ENCODE data around the gene SHISAL2B.

Gene SHISAL2B

DNA sequence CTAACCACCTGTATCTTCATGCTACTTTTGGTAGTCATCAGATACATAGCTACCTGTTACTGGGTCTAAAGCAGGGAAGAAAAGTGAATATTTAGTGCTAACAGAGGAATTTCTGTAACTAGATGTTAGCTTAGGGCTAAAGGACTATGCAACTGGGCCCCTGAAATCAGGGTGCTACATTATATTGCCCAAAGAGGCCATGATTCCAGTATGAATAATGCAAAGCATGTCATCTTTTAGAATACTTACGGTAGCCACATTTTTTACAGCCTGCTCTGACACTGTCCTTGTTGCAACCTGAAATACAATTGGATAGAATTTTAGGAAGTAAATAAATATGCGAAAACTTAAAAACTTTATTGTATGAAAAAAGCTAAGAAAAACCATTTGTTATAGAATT is 63.8 kb downstream of the SHISAL2B start:
- H3K36me3 ChIP-seq (ENCODE audit: control insufficient read depth in 1 of 2, insufficient read depth in 2 of 2, low read length in 2 of 2), result peaks cover 4 to 6% of the 10 kb centered on the region in 2 donors
- no peaks in the 10 kb centered on the region for H3K9me3 ChIP-seq (ENCODE audit: control insufficient read depth in 1 of 2, low read length in 2 of 2)
- H3K4me3 ChIP-seq (ENCODE audit: low read depth in 1 of 2, low read length in 2 of 2), result no peak overlapping the region
- H3K27me3 ChIP-seq (ENCODE audit: low read depth, low read length), result no peaks in the 10 kb centered on the region
- H3K4me1 ChIP-seq (ENCODE audit: control insufficient read depth in 1 of 2, insufficient read depth in 2 of 2, low read length in 2 of 2), result no peaks in the 10 kb centered on the region
- H3K27ac ChIP-seq (ENCODE audit: low read length), result no peak overlapping the region

DNA sequence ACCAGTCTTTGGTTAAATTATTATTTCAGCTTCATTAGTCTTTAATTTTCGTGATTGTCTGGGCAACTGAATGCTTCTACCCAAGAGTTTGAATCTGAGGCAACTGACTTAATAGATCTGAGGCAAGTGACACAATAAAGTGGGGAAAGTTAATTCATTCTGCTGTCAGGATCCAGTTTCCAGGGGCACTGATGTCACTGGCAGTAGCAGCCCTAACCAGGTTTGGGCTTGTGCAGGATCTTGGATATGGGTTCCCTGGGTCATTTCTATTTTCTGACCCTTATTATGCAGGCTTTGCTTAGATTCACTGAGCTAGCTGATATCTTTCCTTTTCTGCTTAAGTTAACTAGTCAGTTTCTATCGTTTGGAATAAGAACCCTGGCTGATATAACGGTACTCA is 68.6 kb downstream of the SHISAL2B start:
- H3K4me3 ChIP-seq (ENCODE audit: low read depth in 1 of 2, low read length in 2 of 2), result no peak overlapping the region
- H3K27ac ChIP-seq (ENCODE audit: low read length), result no peak overlapping the region
- H3K27me3 ChIP-seq (ENCODE audit: low read depth, low read length), result no peaks in the 10 kb centered on the region
- peaks cover under 1 to 11% of the 10 kb centered on the region in 2 donors for H3K36me3 ChIP-seq (ENCODE audit: control insufficient read depth in 1 of 2, insufficient read depth in 2 of 2, low read length in 2 of 2)
- peaks cover 0 to 7% of the 10 kb centered on the region in 2 donors for H3K4me1 ChIP-seq (ENCODE audit: control insufficient read depth in 1 of 2, insufficient read depth in 2 of 2, low read length in 2 of 2)
- no peaks in the 10 kb centered on the region for H3K9me3 ChIP-seq (ENCODE audit: control insufficient read depth in 1 of 2, low read length in 2 of 2)

DNA sequence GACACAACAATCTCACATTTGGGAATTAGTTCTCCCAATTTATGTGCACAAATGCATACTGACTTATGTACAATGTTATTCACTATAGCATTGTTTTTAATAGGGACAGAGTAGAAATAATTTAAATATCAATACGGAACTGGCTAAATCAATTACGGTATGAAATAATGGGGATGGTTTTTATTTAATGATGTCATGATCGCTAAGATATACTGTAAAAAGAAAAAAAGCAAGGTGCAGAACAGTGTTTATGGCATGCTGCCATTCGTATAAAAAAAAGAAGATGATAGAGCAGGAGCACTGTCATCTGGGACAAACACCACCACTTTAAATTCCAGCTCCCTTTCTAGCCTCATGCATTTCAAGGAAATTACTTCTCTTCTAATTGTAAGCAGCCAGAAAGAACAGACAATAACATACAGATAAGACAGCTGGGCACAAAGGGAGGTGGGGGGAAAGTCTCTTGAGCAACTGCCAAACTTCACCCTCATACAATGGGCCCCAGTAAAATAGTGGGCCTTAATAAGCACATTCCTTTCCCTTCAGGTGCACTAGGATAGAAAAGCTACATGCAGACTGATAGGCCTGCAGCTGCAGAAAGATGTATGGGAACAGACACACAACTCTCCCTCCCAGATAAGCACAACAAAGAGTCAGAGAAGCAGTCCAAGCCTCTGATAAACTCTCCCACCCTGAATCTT is 69.8 kb downstream of the SHISAL2B start:
- Histone ChIP-seq H3K9me3 (ENCODE audit: control insufficient read depth in 1 of 2, low read length in 2 of 2) (no peaks in the 10 kb centered on the region), H3K4me1 (ENCODE audit: control insufficient read depth in 1 of 2, insufficient read depth in 2 of 2, low read length in 2 of 2) (peaks cover 0 to 11% of the 10 kb centered on the region in 2 donors), H3K4me3 (ENCODE audit: low read depth in 1 of 2, low read length in 2 of 2) (no peak overlapping the region), H3K27ac (ENCODE audit: low read length) (no peak overlapping the region), H3K36me3 (ENCODE audit: control insufficient read depth in 1 of 2, insufficient read depth in 2 of 2, low read length in 2 of 2) (peaks cover 6% of the 10 kb centered on the region in 2 donors), H3K27me3 (ENCODE audit: low read depth, low read length) (no peaks in the 10 kb centered on the region)

- peaks cover 17 to 28% of the 10 kb centered on the region in 2 donors for H3K4me1 ChIP-seq (ENCODE audit: control insufficient read depth in 1 of 2, insufficient read depth in 2 of 2, low read length in 2 of 2)
- no peaks in the 10 kb centered on the region for H3K9me3 ChIP-seq (ENCODE audit: control insufficient read depth in 1 of 2, low read length in 2 of 2)
- no peak overlapping the region for H3K4me3 ChIP-seq (ENCODE audit: low read depth in 1 of 2, low read length in 2 of 2)
- H3K27me3 ChIP-seq (ENCODE audit: low read depth, low read length), result no peaks in the 10 kb centered on the region
- H3K36me3 ChIP-seq (ENCODE audit: control insufficient read depth in 1 of 2, insufficient read depth in 2 of 2, low read length in 2 of 2), result peaks cover 6% of the 10 kb centered on the region in 2 donors
- no peak overlapping the region for H3K27ac ChIP-seq (ENCODE audit: low read length)
Measured at GRCh38 chr5:64763948-64764503, 73.7 kb downstream of the SHISAL2B start.

- Histone ChIP-seq H3K36me3 (ENCODE audit: control insufficient read depth in 1 of 2, insufficient read depth in 2 of 2, low read length in 2 of 2) (peaks cover 6% of the 10 kb centered on the region in 2 donors), H3K4me1 (ENCODE audit: control insufficient read depth in 1 of 2, insufficient read depth in 2 of 2, low read length in 2 of 2) (peaks cover 33 to 38% of the 10 kb centered on the region in 2 donors), H3K27ac (ENCODE audit: low read length) (no peak overlapping the region), H3K9me3 (ENCODE audit: control insufficient read depth in 1 of 2, low read length in 2 of 2) (no peaks in the 10 kb centered on the region), H3K4me3 (ENCODE audit: low read depth in 1 of 2, low read length in 2 of 2) (no peak overlapping the region), H3K27me3 (ENCODE audit: low read depth, low read length) (no peaks in the 10 kb centered on the region)
Measured at GRCh38 chr5:64765804-64766504, 75.7 kb downstream of the SHISAL2B start.

DNA sequence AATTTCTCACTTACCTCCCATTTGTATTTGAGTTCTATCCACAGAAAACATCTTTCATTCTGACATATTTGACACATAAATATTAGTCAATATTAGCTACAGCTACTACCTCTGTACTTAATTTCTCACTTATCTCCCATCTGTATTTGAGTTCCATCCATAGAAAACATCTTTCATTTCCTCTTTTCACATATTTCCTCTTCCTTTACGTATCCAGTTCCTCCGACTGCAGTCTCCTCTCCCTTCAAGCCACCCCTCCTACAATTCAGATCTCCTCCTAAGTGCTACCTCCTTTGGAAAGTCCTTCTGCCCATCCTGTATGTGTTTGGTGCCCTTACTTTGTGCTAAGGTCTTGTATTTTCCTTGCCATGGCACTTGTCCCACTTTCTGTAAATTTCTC is 76.6 kb downstream of the SHISAL2B start:
- Histone ChIP-seq H3K27ac (ENCODE audit: low read length) (no peak overlapping the region), H3K4me3 (ENCODE audit: low read depth in 1 of 2, low read length in 2 of 2) (peak overlapping the region; percentile 98 to 99), H3K27me3 (ENCODE audit: low read depth, low read length) (no peaks in the 10 kb centered on the region), H3K4me1 (ENCODE audit: control insufficient read depth in 1 of 2, insufficient read depth in 2 of 2, low read length in 2 of 2) (peaks cover 33 to 38% of the 10 kb centered on the region in 2 donors), H3K36me3 (ENCODE audit: control insufficient read depth in 1 of 2, insufficient read depth in 2 of 2, low read length in 2 of 2) (peaks cover 0 to 6% of the 10 kb centered on the region in 2 donors), H3K9me3 (ENCODE audit: control insufficient read depth in 1 of 2, low read length in 2 of 2) (no peaks in the 10 kb centered on the region)
